Hindlimb muscle (tissue), 1 donor: ENCODE data around the gene NHLH2. TPM values are rescaled to one million over a fixed set of nuclear protein-coding genes. Genes with fewer than 3 reads are reported as not detected.

Experiments used
- DNase-seq: peaks from one replicate; pipeline ENCODE4 v3.0.0-alpha.2; 2013
- polyA plus RNA-seq: library from polyadenylated mRNA; unstranded; fragments of 120-200 nt; gene quantifications from one replicate; pipeline ENCODE4 v1.2.1, GENCODE V29; 2013; ENCODE audit not compliant: insufficient read length

The NHLH2 gene
- 0.10 TPM for polyA plus RNA-seq

- DNase-seq: no peak
Measured at GRCh38 chr1:115840605-115841460, at the start of gene NHLH2. Gene NHLH2, minus strand, starts transcription at chr1:115841126. Its CDS starts 2,754 bp downstream, at chr1:115838372.

- no peak for DNase-seq
Measured at GRCh38 chr1:115890580-115890979, 49.7 kb upstream of the NHLH2 start.

- DNase-seq: no peak
Measured at GRCh38 chr1:115888976-115889375, 48.0 kb upstream of the NHLH2 start.

GRCh38 chr1:115882913-115883902 is 42.3 kb upstream of the NHLH2 start:
- DNase-seq: no peak

- DNase-seq: no peak
Measured at GRCh38 chr1:115880981-115881672, 40.2 kb upstream of the NHLH2 start.

- DNase-seq: no peak
Measured at GRCh38 chr1:115879977-115880376, 39.1 kb upstream of the NHLH2 start.

GRCh38 chr1:115877511-115877910 is 36.6 kb upstream of the NHLH2 start:
- DNase-seq: no peak

- DNase-seq: no peak
Measured at GRCh38 chr1:115874904-115875303, 34.0 kb upstream of the NHLH2 start.

- DNase-seq: no peak
Measured at GRCh38 chr1:115874497-115874896, 33.6 kb upstream of the NHLH2 start.

- DNase-seq: no peak
Measured at GRCh38 chr1:115873184-115873583, 32.3 kb upstream of the NHLH2 start.

- no peak for DNase-seq
Measured at GRCh38 chr1:115869064-115869463, 28.1 kb upstream of the NHLH2 start.

- DNase-seq: no peak
Measured at GRCh38 chr1:115867216-115867615, 26.3 kb upstream of the NHLH2 start.

GRCh38 chr1:115865704-115866380 is 24.9 kb upstream of the NHLH2 start:
- no peak for DNase-seq

- DNase-seq: no peak
Measured at GRCh38 chr1:115862403-115862802, 21.5 kb upstream of the NHLH2 start.

- no peak for DNase-seq
Measured at GRCh38 chr1:115854005-115854404, 13.1 kb upstream of the NHLH2 start.

GRCh38 chr1:115850937-115851336 is 10.0 kb upstream of the NHLH2 start:
- DNase-seq: no peak

GRCh38 chr1:115847787-115848186 is 6.9 kb upstream of the NHLH2 start:
- DNase-seq: no peak

GRCh38 chr1:115842948-115843347 is 2.0 kb upstream of the NHLH2 start:
- no peak for DNase-seq

- no peak for DNase-seq
Measured at GRCh38 chr1:115839679-115840237, 1.2 kb downstream of the NHLH2 start.

- no peak for DNase-seq
Measured at GRCh38 chr1:115839029-115839678, 1.8 kb downstream of the NHLH2 start.

- DNase-seq: no peak
Measured at GRCh38 chr1:115838431-115839028, 2.4 kb downstream of the NHLH2 start.
